ENCODE results near the gene AMIGO3. TPM values are rescaled to one million over a fixed set of nuclear protein-coding genes. Genes with fewer than 3 reads are reported as not detected.

Gene AMIGO3
- polyA plus RNA-seq, 1 donor (not counting 4 experiments of a cell fraction or from before 2014, with no cell fraction given) = 0.03 TPM

DNA sequence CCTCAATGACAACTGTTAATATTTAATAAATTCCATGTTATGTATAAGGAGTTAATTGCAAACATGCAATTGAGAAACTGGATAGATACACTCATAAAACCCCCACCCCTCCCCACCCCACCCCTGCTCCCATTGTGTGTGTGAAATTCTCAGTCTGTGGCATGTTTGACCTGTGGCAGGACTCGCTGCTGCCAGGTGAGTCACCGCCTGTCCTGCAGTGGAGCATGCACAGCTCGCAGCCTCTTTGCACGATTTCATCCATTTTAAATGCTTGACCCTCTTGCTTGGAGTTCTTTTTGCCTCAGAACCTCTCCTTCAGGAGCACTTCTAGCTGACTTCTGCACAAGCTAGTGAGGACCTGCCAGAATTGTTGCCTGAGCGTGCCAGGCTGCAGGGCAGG, 50.6 kb downstream of the AMIGO3 start:
- Histone ChIP-seq H3K79me2 (ENCODE audit: control insufficient read depth, insufficient read depth, low read length) (no peaks in the 10 kb centered on the region), H3K4me3 (ENCODE audit: control insufficient read depth in 2 of 3, extremely low read depth in 1 of 3, insufficient read depth in 2 of 3, low read depth in 1 of 3, low read length in 3 of 3) (no peak overlapping the region), H3K4me2 (ENCODE audit: control insufficient read depth, extremely low read depth, insufficient read depth, low read depth, low read length) (no peak overlapping the region), H3K27me3 (ENCODE audit: control insufficient read depth, extremely low read depth, insufficient read depth, low read length) (peaks cover 3% of the 10 kb centered on the region), H3K9me1 (ENCODE audit: control insufficient read depth, extremely low read depth, insufficient read depth, low read length) (no peaks in the 10 kb centered on the region), H3K27ac (ENCODE audit: control insufficient read depth, insufficient read depth, low read length) (no peak overlapping the region), H3K9ac (ENCODE audit: control insufficient read depth, extremely low read depth, insufficient read depth, low read length) (no peak overlapping the region), H2AFZ (ENCODE audit: control insufficient read depth, low read length) (no peak overlapping the region), H4K20me1 (ENCODE audit: control insufficient read depth, extremely low read depth, insufficient read depth, low read length) (no peaks in the 10 kb centered on the region), H3K9me3 (ENCODE audit: control insufficient read depth, low read depth, low read length) (no peaks in the 10 kb centered on the region), H3K36me3 (ENCODE audit: control insufficient read depth in 2 of 2, extremely low read depth in 1 of 2, insufficient read depth in 2 of 2, low read length in 2 of 2) (no peaks in the 10 kb centered on the region), H3K4me1 (ENCODE audit: control insufficient read depth, extremely low read depth, insufficient read depth, low read length) (peaks cover 14% of the 10 kb centered on the region)
- TF ChIP-seq, protein P1, sequence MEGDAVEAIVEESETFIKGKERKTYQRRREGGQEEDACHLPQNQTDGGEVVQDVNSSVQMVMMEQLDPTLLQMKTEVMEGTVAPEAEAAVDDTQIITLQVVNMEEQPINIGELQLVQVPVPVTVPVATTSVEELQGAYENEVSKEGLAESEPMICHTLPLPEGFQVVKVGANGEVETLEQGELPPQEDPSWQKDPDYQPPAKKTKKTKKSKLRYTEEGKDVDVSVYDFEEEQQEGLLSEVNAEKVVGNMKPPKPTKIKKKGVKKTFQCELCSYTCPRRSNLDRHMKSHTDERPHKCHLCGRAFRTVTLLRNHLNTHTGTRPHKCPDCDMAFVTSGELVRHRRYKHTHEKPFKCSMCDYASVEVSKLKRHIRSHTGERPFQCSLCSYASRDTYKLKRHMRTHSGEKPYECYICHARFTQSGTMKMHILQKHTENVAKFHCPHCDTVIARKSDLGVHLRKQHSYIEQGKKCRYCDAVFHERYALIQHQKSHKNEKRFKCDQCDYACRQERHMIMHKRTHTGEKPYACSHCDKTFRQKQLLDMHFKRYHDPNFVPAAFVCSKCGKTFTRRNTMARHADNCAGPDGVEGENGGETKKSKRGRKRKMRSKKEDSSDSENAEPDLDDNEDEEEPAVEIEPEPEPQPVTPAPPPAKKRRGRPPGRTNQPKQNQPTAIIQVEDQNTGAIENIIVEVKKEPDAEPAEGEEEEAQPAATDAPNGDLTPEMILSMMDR (optimal IDR thresholded peaks at IDR 0.05 in 1 of 3, IDR thresholded peaks at IDR 0.05 in 1 of 3, conservative IDR thresholded peaks at IDR 0.05 in 1 of 3; ENCODE audit: extremely low read depth in 1 of 3, insufficient read depth in 2 of 3, low read length in 3 of 3) = no peak
- no peak for TF ChIP-seq EZH2 (IDR thresholded peaks at IDR 0.05; ENCODE audit: low read length)
- DNase-seq (ENCODE audit: low read depth, low spot score) (no peak), FAIRE-seq (no peak)
- dilution Hi-C loops (cut with MboI; ENCODE audit: extremely low pct_ligation_motif_present, low sequenced_read_pairs) = loop anchor here (25.0 kb wide), 1 partner anchor 107 kb away; the partner anchor contains the start of gene BSN

DNA sequence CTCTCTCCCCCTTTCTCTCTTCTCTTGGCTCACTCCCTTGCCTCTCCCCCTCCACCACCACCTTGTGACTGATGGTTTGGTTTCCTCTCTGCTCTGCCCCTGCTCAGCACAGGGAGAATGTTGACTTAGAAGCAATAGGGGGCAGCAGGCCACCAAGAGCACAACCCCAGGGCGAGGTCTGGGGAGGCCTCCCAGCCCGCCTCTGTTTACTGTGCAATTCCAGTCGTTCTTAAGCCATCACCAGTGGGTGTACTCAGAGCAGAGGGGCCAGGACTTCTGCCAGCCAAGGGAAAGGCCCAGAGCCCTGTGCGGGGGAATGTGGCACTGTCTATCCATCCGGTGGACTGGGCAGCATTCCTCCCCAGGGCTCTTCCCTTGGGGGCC, 51.1 kb downstream of the AMIGO3 start:
- H3K4me3 ChIP-seq (ENCODE audit: control insufficient read depth in 2 of 3, extremely low read depth in 1 of 3, insufficient read depth in 2 of 3, low read depth in 1 of 3, low read length in 3 of 3) = no peak overlapping the region
- H3K9ac ChIP-seq (ENCODE audit: control insufficient read depth, extremely low read depth, insufficient read depth, low read length) = no peak overlapping the region
- H3K27me3 ChIP-seq (ENCODE audit: control insufficient read depth, extremely low read depth, insufficient read depth, low read length) = peaks cover 5% of the 10 kb centered on the region
- DNase-seq (ENCODE audit: low read depth, low spot score) = no peak
- FAIRE-seq = no peak
- no peaks in the 10 kb centered on the region for H3K79me2 ChIP-seq (ENCODE audit: control insufficient read depth, insufficient read depth, low read length)
- dilution Hi-C loops (cut with MboI; ENCODE audit: extremely low pct_ligation_motif_present, low sequenced_read_pairs) = loop anchor here (25.0 kb wide), 1 partner anchor 106 kb away; the partner anchor contains the start of gene BSN
- H3K36me3 ChIP-seq (ENCODE audit: control insufficient read depth in 2 of 2, extremely low read depth in 1 of 2, insufficient read depth in 2 of 2, low read length in 2 of 2) = no peaks in the 10 kb centered on the region
- no peaks in the 10 kb centered on the region for H3K9me1 ChIP-seq (ENCODE audit: control insufficient read depth, extremely low read depth, insufficient read depth, low read length)
- H4K20me1 ChIP-seq (ENCODE audit: control insufficient read depth, extremely low read depth, insufficient read depth, low read length) = no peaks in the 10 kb centered on the region
- no peak overlapping the region for H2AFZ ChIP-seq (ENCODE audit: control insufficient read depth, low read length)
- TF ChIP-seq EZH2 (IDR thresholded peaks at IDR 0.05; ENCODE audit: low read length) = no peak
- TF ChIP-seq, protein P1 (optimal IDR thresholded peaks at IDR 0.05 in 1 of 3, IDR thresholded peaks at IDR 0.05 in 1 of 3, conservative IDR thresholded peaks at IDR 0.05 in 1 of 3; ENCODE audit: extremely low read depth in 1 of 3, insufficient read depth in 2 of 3, low read length in 3 of 3) = no peak
- H3K9me3 ChIP-seq (ENCODE audit: control insufficient read depth, low read depth, low read length) = no peaks in the 10 kb centered on the region
- H3K4me1 ChIP-seq (ENCODE audit: control insufficient read depth, extremely low read depth, insufficient read depth, low read length) = peaks cover 14% of the 10 kb centered on the region
- no peak overlapping the region for H3K4me2 ChIP-seq (ENCODE audit: control insufficient read depth, extremely low read depth, insufficient read depth, low read depth, low read length)
- H3K27ac ChIP-seq (ENCODE audit: control insufficient read depth, insufficient read depth, low read length) = no peak overlapping the region
